Measurements from ENCODE around the gene ID2. TPM values are rescaled to one million over a fixed set of nuclear protein-coding genes. Genes with fewer than 3 reads are reported as not detected.

The ID2 gene
- total and polyA plus RNA-seq, 2 of the 13 experiments (the other 11 are each of a cell fraction or from before 2014, with no cell fraction given), result 214 to 719 TPM

DNA sequence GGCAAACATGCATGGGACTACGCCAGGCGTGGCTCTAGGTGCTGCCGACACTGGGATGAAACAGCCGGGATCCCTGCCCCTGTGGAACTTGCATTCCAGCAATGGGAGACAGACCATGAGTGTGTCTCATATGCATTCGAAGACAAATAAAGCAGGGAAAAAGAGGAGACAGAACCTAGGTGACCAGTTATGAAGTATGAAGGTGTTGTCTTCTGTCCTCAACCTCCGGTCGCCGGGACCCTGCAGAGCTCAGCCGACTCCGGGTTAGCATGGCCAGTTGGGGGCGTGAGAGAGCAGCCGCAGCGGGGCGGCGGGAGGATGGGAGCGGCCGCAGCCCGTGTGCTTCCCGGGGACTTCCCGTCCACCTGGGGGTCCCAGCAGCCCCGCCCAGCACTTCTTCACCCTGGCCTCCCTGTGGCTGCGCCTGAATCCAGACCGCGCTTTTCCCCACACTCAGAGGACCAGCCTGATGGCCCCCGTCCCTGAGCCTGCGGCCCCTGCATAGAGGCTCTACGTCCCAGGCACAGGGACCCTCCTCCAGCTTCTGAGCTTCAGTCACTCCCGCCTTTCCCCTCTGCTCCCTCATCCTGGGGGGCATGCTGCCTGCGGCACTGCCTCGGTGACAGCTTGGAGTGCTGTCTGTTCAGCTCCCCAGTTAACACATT lies 11.4 kb downstream of the ID2 start (continued):
- no peak for TF ChIP-seq CBX2 (IDR thresholded peaks at IDR 0.05; ENCODE audit: low read depth, low read length)
- TF ChIP-seq CBX2 (CRISPR knock-in tag; IDR thresholded peaks at IDR 0.05; ENCODE audit: low read depth), result peak; percentile 44; the same call in 1 of the 2 replicates
- TF ChIP-seq MBNL3 (CRISPR knock-in tag; conservative IDR thresholded peaks at IDR 0.05), result no peak
- TF ChIP-seq EZH2 (conservative IDR thresholded peaks at IDR 0.05; ENCODE audit: low read depth, low read length), result peak; percentile 70; the same call in 1 of the 2 replicates
- peak; percentile 53; the same call in 1 of the 2 replicates for TF ChIP-seq TARDBP (CRISPR knock-in tag; IDR thresholded peaks at IDR 0.05)
- TF ChIP-seq, protein P1, sequence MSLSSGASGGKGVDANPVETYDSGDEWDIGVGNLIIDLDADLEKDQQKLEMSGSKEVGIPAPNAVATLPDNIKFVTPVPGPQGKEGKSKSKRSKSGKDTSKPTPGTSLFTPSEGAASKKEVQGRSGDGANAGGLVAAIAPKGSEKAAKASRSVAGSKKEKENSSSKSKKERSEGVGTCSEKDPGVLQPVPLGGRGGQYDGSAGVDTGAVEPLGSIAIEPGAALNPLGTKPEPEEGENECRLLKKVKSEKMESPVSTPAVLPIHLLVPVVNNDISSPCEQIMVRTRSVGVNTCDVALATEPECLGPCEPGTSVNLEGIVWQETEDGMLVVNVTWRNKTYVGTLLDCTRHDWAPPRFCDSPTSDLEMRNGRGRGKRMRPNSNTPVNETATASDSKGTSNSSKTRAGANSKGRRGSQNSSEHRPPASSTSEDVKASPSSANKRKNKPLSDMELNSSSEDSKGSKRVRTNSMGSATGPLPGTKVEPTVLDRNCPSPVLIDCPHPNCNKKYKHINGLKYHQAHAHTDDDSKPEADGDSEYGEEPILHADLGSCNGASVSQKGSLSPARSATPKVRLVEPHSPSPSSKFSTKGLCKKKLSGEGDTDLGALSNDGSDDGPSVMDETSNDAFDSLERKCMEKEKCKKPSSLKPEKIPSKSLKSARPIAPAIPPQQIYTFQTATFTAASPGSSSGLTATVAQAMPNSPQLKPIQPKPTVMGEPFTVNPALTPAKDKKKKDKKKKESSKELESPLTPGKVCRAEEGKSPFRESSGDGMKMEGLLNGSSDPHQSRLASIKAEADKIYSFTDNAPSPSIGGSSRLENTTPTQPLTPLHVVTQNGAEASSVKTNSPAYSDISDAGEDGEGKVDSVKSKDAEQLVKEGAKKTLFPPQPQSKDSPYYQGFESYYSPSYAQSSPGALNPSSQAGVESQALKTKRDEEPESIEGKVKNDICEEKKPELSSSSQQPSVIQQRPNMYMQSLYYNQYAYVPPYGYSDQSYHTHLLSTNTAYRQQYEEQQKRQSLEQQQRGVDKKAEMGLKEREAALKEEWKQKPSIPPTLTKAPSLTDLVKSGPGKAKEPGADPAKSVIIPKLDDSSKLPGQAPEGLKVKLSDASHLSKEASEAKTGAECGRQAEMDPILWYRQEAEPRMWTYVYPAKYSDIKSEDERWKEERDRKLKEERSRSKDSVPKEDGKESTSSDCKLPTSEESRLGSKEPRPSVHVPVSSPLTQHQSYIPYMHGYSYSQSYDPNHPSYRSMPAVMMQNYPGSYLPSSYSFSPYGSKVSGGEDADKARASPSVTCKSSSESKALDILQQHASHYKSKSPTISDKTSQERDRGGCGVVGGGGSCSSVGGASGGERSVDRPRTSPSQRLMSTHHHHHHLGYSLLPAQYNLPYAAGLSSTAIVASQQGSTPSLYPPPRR (CRISPR knock-in tag; IDR thresholded peaks at IDR 0.05; ENCODE audit: borderline replicate concordance), result no peak
- TF ChIP-seq ZFP1 (CRISPR knock-in tag; IDR thresholded peaks at IDR 0.05), result no peak
- no peak; the same call in 1 of the 2 replicates for TF ChIP-seq ZBTB33 (CRISPR knock-in tag; IDR thresholded peaks at IDR 0.05)
- no peak for TF ChIP-seq BATF2 (CRISPR knock-in tag; IDR thresholded peaks at IDR 0.05)
- TF ChIP-seq DBP (CRISPR knock-in tag; IDR thresholded peaks at IDR 0.05; ENCODE audit: not compliant biosample characterization), result no peak
- no peak for TF ChIP-seq ETS1 (CRISPR knock-in tag; IDR thresholded peaks at IDR 0.05)
- no peak for TF ChIP-seq ZNF280B (CRISPR knock-in tag; IDR thresholded peaks at IDR 0.05; ENCODE audit: borderline replicate concordance)
- TF ChIP-seq, protein P2, sequence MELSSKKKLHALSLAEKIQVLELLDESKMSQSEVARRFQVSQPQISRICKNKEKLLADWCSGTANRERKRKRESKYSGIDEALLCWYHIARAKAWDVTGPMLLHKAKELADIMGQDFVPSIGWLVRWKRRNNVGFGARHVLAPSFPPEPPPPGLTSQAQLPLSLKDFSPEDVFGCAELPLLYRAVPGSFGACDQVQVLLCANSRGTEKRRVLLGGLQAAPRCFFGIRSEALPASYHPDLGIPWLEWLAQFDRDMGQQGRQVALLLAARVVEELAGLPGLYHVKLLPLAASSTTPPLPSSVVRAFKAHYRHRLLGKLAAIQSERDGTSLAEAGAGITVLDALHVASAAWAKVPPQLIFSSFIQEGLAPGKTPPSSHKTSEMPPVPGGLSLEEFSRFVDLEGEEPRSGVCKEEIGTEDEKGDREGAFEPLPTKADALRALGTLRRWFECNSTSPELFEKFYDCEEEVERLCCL (CRISPR knock-in tag; IDR thresholded peaks at IDR 0.05; ENCODE audit: borderline replicate concordance), result no peak
- TF ChIP-seq ZNF264 (CRISPR knock-in tag; IDR thresholded peaks at IDR 0.05), result no peak
- no peak for TF ChIP-seq PAF1 (CRISPR knock-in tag; IDR thresholded peaks at IDR 0.05)
- no peak for TF ChIP-seq HNRNPK (IDR thresholded peaks at IDR 0.05; ENCODE audit: low read depth, low read length, poor library complexity, severe bottlenecking)

Data from HepG2 (cell line).